Measurements from ENCODE around the gene OR8H2.
"Not testable (repeated sequence)": the region's sequence is repeated elsewhere in the genome, so short reads cannot be mapped to it uniquely, and the experiment has no call there.

The OR8H2 gene, protein sequence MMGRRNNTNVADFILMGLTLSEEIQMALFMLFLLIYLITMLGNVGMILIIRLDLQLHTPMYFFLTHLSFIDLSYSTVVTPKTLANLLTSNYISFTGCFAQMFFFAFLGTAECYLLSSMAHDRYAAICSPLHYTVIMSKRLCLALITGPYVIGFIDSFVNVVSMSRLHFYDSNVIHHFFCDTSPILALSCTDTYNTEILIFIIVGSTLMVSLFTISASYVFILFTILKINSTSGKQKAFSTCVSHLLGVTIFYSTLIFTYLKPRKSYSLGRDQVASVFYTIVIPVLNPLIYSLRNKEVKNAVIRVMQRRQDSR

GRCh38 chr11:56103210-56103737, at the start of gene OR8H2:
Gene OR8H2, plus strand, starts transcription at chr11:56103687. Its CDS starts 1,356 bp downstream, at chr11:56105043.
- FAIRE-seq: peak; percentile 97

DNA sequence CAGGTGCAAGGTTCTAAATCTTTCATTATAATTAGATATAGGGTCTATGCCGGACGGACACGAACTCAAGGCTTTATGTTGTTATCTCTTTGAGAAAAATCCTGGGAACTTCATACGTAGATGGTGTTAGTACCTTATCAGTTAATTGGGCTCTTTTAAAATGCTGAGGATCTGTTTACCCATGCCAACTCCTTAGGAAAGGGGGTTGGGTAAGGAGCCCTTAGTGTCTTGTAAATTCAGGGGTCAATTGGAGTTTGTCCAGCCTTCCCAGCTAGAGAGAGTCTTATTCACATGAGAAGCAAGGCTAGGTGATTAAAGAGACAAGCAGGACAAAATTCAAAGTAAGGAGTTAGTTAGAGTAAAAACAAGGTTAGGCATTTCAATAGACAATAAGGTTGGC, 47.1 kb upstream of the OR8H2 start:
- FAIRE-seq: not testable (repeated sequence)

GRCh38 chr11:56057661-56058237, 45.7 kb upstream of the OR8H2 start:
- not testable (repeated sequence) for FAIRE-seq

DNA sequence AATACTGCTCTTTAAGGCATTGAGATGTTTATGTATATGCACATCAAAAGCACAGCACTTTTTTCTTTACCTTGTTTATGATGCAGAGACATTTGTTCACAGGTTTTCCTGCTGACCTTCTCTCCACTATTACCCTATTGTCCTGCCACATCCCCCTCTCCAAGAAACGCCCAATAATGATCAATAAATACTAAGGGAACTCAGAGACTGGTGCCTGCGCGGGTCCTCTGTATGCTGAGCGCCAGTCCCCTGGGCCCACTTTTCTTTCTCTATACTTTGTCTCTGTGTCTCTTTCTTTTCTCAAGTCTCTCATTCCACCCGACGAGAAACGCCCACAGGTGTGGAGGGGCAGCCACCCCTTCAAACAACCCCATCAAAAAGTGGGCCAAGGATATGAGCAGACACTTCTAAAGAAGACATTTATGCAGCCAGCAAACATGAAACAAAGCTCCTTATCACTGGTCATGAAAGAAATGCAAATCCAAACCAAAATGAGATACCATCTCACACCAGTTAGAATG, 45.2 kb upstream of the OR8H2 start:
- FAIRE-seq: not testable (repeated sequence)

DNA sequence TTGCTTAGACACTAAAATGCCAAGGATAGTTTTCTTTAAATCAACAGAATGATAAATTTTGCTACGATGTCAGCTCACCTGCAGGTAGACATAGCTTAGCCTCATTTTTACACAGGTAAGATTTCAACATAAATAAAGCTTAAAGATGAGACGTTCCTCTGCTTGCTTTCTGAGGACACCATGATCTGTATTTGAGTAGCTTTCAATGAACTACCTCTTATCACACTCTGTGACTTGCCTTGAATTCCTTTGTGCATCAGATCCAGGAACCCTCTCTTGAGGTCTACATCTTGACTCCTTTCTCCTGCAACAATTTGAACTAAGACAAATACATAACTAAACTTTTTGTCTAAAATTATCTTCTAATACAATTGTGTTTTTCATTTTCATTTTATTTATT, 36.5 kb upstream of the OR8H2 start:
- no peak for FAIRE-seq

DNA sequence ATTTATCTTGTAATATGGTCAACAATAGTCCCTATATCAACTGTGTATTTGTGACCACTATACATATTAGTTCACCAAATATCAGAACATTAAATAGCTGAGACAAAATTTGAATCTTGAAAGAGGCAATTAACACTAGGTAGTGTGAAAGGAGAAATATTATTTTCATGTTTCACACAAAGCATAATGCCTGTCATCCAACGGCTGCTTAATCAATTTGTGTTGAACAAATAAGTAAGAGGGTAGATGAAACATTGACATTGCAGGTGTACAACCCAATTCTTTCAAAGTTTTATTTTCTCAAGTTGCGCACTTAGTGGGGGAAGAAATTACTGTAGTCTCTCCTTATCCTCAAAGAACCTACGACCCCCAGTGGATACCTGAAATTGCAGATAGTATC, 13.8 kb upstream of the OR8H2 start:
- no peak for FAIRE-seq

- FAIRE-seq: no peak
Observed at GRCh38 chr11:56093008-56093407, 10.5 kb upstream of the OR8H2 start, which contains the start of gene OR8I2. Gene OR8I2, plus strand, starts transcription at chr11:56093308. Its CDS starts 0 bp downstream, at chr11:56093308.

DNA sequence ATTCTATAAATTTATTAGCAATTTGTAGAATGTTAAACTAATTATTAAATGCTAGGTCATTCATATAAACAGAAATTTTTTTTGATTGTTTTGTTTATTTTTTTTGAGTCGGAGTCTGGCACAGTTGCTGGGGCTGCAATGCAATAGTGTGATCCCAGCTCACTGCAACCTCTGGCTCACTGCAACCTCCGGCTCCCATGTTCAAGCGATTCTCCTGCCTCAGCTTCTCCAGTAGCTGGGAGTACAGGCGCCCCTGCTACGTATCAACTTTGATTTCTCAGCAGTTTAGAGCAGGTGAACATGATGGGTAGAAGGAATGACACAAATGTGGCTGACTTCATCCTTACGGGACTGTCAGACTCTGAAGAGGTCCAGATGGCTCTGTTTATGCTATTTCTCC, 18.6 kb downstream of the OR8H2 start, which contains the start of gene OR8H3:
TSS of gene OR8H3 (plus strand) at position 301 of the 400 bp plus-strand sequence. CDS start at position 301, 0 bp downstream.
- FAIRE-seq: no peak

- FAIRE-seq: no peak
Observed at GRCh38 chr11:56140151-56140661, 36.7 kb downstream of the OR8H2 start, which contains the start of gene OR8J3. Gene OR8J3, minus strand, starts transcription at chr11:56140201. Its CDS starts 2,483 bp downstream, at chr11:56137718.

DNA sequence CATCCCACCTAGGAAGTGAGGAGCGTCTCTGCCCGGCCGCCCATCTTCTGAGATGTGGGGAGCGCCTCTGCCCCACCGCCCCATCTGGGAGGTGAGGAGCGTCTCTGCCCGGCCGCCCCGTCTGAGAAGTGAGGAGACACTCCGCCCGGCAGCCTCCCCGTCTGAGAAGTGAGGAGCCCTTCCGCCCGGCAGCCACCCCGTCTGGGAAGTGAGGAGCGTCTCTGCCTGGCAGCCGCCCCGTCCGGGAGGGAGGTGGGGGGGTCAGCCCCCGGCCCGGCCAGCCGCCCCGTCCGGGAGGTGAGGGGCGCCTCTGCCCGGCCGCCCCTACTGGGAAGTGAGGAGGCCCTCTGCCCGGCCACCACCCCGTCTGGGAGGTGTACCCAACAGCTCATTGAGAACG, 40.2 kb downstream of the OR8H2 start:
- not testable (repeated sequence) for FAIRE-seq

GRCh38 chr11:56151376-56151775, 47.9 kb downstream of the OR8H2 start:
- FAIRE-seq: no peak

DNA sequence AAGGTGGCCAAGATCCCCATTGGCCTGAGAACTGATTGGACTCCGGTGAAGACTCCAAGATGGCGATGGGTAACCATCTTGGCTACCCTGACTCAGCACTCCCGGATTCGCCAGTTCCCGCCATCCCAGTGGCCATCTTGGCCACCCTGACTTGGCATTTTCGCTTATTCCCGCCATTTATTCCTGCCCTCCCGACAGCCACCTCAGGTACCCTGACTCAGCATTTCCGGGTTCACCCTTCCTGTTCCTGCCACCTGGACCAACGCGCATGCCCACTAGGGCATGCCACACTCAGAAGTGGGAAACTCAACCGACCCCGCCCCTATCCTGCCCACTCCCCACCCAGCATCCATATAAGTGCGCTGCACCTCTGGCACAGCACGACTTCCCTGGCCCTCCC, 48.8 kb downstream of the OR8H2 start:
- no peak for FAIRE-seq

All from A204.1 (cell line).